GM18858 (cell line): ENCODE results near the gene SPACA7.

ENCODE experiments used
- ATAC-seq: cut with Tn5 transposase; IDR thresholded peaks from one replicate; pipeline ENCODE4 v1.9.1; 2021; ENCODE audit not compliant: unreplicated experiment

Gene SPACA7

DNA sequence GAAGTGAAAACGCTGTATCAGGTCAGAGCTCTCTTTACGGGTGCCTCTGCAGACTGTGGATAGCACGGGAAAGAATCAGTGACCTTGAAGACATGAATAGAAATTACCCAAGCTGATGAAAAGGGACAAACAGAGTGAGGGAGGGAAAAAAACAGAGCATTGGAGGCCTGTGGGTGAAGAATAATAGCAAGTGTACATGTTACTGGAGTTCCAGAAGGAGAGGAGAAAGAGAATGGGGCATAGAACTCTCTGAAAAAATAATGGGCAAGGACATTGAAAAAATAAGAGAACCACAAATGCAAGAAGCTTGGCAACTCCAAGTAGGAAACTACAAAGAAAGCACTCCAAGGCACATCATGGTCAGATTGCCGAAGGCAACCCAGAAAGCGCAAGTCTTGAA lies 86.3 kb downstream of the SPACA7 start:
- no peak for ATAC-seq

DNA sequence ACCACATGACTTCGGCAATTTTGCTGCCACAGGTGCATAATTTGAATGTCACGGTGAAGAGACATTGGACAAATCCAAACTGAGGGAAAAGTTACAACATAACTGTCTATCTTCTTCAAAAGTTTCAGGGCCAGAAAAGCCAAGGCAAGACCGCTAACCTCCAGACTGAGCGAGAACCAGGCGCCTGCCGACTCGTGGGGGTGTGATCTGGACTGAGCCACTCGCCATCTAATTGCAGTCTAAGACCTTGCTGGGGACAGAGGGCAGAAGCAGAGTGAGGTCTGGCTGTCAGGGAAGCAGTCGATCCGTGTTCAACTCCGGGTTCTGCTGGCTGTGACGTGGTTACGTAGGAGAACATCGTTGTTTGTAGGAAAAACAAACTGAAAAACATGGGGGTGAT lies 88.6 kb downstream of the SPACA7 start:
- no peak for ATAC-seq

DNA sequence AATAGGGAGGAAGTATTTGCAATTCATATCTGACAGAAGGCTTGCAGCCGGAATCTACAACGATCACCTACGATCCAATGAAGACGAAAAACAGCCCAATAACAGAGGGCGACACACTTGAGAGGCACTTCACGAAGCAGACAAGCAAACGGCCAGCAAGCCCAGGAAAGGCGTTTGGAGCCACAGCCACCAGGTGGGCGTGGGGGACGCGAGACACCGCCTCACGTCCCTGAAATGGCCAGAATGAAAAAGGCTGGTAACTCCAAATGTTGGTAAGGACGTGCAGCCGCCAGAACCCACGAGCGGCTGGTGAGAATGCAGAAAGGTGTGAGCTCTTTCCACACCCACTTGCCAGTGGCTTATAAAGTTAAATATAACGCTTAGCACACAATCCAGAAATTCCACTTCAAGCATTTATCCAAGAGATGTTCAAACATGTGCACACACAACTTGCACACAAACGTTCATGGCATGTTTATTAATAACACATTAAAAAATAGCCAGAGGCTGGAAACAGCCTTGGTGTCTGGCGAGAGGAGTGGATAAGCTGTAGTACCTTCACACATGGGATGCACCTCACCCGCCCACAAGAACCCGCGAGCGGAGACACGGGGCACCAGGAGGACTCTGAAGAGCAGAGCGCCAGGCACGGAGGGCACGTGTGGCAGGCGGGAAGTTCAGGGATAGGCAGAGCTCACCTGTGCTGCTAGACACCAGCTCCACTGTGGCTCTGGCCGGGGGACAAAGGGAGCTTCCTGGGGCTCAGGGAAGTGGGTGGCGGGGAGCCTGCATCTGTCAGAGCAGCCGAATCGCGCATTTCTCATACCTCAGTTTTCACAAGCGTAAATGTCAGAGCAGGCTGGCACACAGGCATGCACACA lies 89.3 kb downstream of the SPACA7 start:
- ATAC-seq = no peak

- no peak for ATAC-seq
Measured at GRCh38 chr13:112466132-112467058, 90.2 kb downstream of the SPACA7 start.

GRCh38 chr13:112467236-112467635 lies 91.1 kb downstream of the SPACA7 start:
- ATAC-seq = no peak

- no peak for ATAC-seq
Measured at GRCh38 chr13:112468069-112468468, 91.9 kb downstream of the SPACA7 start.

DNA sequence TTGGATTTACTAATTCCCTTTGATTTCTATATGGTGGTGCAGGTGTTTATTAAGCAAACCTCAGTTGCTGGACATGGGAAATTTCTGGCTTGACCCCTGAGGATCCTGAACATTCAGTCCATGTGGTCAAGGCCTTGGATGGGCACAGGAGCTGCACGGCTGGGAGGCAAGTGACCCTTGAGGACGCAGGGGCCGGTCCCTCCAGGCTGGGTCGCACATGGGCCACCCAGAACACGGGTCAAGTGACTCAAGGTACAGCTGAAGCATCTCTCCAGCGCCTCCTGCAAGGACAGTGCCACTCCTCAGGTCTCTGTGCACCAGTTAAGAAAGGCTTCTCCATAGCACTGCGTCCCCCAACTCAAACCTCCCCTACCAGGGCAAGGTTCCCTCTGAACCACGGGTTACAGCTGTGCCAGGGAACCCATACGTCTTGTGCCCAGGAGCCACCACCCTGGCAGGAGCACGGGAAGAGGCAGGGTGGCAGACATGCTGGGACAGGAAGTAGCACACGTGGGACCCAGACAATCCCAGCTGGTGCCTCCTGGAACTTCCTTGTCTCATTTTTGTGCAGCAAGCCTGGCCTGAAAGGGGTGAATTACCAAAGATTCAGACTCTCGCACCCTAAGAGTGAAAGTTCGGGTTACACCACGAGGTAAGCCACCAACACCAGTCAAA lies 93.1 kb downstream of the SPACA7 start:
- no peak for ATAC-seq

DNA sequence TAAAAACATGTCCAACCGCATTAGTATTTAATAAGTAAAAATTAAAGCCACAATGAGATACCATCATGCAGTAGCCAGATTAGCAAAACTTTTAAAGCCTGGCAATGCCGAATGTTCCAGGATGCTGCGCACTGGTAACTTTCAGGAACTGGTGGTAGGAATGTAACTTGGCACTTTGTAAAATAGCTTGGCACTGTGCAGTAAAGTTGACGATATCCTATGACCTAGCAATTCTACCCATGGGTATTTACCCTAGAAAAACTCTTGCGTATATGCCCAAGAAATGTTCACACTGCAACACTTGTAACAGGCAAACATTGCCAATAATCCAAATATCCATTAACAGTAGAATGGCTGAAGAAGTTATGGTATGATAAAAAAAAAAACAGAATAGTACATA lies 97.7 kb downstream of the SPACA7 start:
- ATAC-seq = no peak

- ATAC-seq = no peak
Measured at GRCh38 chr13:112474869-112475268, 98.7 kb downstream of the SPACA7 start.

DNA sequence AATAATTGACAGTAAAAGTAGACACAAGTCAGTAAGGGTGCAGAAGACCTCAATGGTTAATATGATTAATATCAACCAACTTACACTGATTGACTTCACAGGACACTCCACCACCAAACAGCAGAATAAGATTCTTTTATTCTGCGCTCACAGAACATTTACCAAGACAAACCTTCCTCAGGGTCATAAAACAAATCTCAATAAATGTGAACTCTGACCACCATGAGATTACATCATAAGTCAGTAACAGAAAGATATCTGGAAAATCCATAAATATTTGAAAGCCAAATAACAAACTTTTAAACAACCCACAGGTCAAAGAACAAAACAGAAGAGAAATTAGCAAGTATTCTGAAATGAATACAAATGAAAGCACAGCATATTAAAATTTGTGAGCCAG lies 99.7 kb downstream of the SPACA7 start:
- ATAC-seq = no peak

DNA sequence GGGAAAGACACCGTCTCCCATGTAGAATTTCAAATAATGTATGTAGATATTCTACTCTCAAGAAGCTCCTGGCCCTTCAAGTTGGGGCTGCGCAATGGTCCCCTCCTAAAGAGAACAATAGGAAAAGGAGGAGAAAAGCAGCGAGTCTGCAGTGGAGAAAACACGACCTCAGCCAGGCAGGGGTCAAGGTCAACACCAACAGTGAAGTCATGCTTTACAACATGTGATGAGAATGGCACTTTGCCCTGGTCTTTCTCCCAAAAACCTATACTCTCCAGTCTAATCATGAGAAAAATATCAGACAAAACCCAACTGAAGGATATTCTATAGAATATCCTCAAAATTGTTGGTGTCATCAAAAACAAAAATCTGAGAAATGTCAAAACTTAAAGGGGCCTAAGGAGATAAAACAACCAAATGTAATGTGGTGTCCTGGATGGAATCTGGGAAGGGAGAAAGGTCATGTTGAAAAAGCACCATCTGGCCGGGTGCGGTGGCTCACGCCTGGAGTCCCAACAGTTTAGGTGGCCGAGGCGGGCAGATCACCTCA lies 101.0 kb downstream of the SPACA7 start:
- no peak for ATAC-seq

DNA sequence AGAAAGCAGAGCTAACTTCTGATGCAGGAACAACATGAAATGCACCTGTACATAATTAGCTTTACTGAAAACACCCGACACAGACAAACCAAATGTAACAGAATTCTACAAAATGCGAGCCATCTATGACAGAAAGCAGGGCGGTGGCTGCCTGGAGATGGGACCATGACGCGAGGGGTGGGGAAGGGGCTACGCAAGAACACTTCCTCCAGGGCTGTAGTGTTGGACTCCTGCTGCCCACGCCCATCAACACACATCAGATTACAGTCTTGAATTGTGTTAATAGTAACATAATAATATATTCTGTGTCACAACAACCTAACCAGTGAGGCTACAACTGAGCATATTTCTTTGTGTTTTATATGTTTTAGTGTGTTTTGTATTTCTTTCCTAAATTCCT lies 103.2 kb downstream of the SPACA7 start:
- ATAC-seq = no peak

DNA sequence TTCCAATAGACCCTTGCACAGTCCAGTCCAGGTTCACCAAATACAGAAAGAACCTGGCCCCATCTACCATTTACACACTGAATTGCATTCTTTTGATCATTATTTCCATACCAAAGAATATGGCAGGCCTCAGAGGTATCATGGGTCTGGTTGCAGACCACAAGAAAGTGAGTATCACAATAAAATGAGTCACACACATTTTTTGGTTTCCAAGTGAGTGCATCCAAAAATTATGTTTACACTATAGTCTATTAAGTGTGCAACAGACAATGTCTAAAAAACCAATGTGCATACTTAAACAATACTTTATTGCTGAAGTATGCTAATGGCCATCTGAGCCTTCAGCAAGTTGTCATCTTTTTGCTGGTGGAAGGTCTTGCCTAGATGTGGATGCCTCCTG lies 105.3 kb downstream of the SPACA7 start:
- no peak for ATAC-seq

DNA sequence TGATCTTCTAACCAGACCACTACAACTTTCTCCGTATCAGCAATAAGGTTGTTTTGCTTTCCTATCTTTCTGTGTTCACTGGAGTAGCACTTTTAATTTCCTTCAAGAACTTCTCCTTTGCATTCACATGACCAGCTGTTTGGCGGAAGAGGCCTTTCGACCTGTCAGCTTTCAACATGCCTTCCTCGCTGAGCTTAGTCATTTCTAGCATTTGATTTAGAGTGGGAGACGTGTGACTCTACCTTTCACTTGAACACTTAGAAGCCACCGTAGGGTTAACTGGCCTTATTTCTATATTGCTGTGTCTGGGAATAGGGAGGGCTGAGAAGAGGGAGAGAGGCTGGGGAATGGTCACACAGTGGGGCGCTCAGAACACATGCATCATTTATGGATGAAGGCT lies 107.1 kb downstream of the SPACA7 start:
- no peak for ATAC-seq
